Lung (tissue), 12 donors: ENCODE results near the gene WNT10A. TPM values are rescaled to one million over a fixed set of nuclear protein-coding genes. Genes with fewer than 3 reads are reported as not detected.

Source experiments
- ATAC-seq: fragments of 200-7000 bp; cut with Tn5 transposase; one replicate; pipeline ENCODE4 v1.9.1; 2020; ENCODE audit warnings: moderate number of reproducible peaks; ENCODE audit not compliant: insufficient read depth, low FRiP score
- DNase-seq, 3 donors: peaks; one replicate each; pipeline ENCODE4 v3.0.0-alpha.2; 2013 to 2017
- H3K27ac ChIP-seq, 2 donors: one replicate each; pipeline ENCODE4 v1.5.1; 2013; ENCODE audit warnings: mild to moderate bottlenecking in 2 of 2, moderate library complexity in 2 of 2, control low read depth in 1 of 2, inconsistent platforms in 1 of 2, low read depth in 1 of 2, low read length in 1 of 2
- H3K27me3 ChIP-seq, 3 donors: one replicate each; pipeline ENCODE4 v1.5.1; 2013; ENCODE audit warnings: low read length in 2 of 3; ENCODE audit not compliant: control insufficient read depth in 3 of 3, insufficient read depth in 3 of 3
- H3K36me3 ChIP-seq, 4 donors: one replicate each; pipeline ENCODE4 v1.5.1; 2013; ENCODE audit warnings: low read length in 4 of 4, mild to moderate bottlenecking in 1 of 4, moderate library complexity in 1 of 4; ENCODE audit not compliant: control insufficient read depth in 4 of 4, insufficient read depth in 4 of 4
- H3K4me1 ChIP-seq, 5 donors: one replicate each; pipeline ENCODE4 v1.5.1; 2013; ENCODE audit warnings: low read length in 5 of 5, mild to moderate bottlenecking in 2 of 5, moderate library complexity in 1 of 5; ENCODE audit not compliant: control insufficient read depth in 5 of 5, insufficient read depth in 5 of 5
- H3K4me3 ChIP-seq: one replicate; pipeline ENCODE4 v1.5.1; 2013; ENCODE audit warnings: mild to moderate bottlenecking, control low read depth, moderate library complexity
- H3K9ac ChIP-seq, 2 donors: one replicate each; pipeline ENCODE4 v1.5.1; 2013; ENCODE audit warnings: low read length in 2 of 2, control low read depth in 1 of 2; ENCODE audit not compliant: insufficient read depth in 1 of 2
- H3K9me3 ChIP-seq, 4 donors: one replicate each; pipeline ENCODE4 v1.5.1; 2013; ENCODE audit warnings: low read length in 3 of 4, mild to moderate bottlenecking in 1 of 4, moderate library complexity in 1 of 4; ENCODE audit not compliant: control insufficient read depth in 4 of 4, insufficient read depth in 3 of 4
- CTCF ChIP-seq: IDR thresholded peaks from 2 replicates; pipeline ENCODE4 v1.5.1; 2012; ENCODE audit warnings: mild to moderate bottlenecking; ENCODE audit errors: control extremely low read depth, extremely low read depth
- WGBS, 2 donors: extraction: QIAGEN DNeasy Blood & Tissue Kit; methylation state at CpG; one replicate each; pipeline ENCODE4 v1.1.7; 2013; 5-methylcytosine and 5-hydroxymethylcytosine counted together
- polyA plus RNA-seq, 2 donors: library from polyadenylated mRNA; stranded (reverse); fragments of 200-250 nt; gene quantifications; one replicate each; pipeline ENCODE4 v1.2.1, GENCODE V29; 2013
- total RNA-seq, 2 donors: library from RNA; depleted of rRNA in 1 of 2; stranded (reverse); fragments of >200 nt in 1 of 2; gene quantifications; one replicate each; pipeline ENCODE4 v1.2.1, GENCODE V29; 2014 to 2021
- donor health status: control.
- donor health status: control.
- donor health status: Bipolar disorder and iron deficiency.
- donor health status: healthy.
- donor health status: DM: yes; HTN: yes; CAD: no.

Gene WNT10A
- total and polyA plus RNA-seq, 4 donors = 0.17 to 0.77 (median 0.54) TPM

- Histone ChIP-seq H3K4me1 (peaks cover 0 to 9% (median 4%) of the 10 kb centered on the region in 5 donors), H3K27ac (no peak within 1 kb of the TSS), H3K27me3 (peaks cover 0 to 70% (median 63%) of the 10 kb centered on the region in 3 donors), H3K4me3 (no peak within 1 kb of the TSS), H3K9me3 (no peaks in the 10 kb centered on the region), H3K9ac (no peak within 1 kb of the TSS), H3K36me3 (no peaks in the 10 kb centered on the region)
- WGBS, 2 donors = 0 to 1% methylated on average over 26 to 64 of the region's 64 CpGs
- TF ChIP-seq CTCF = no peak
- DNase-seq (no peak), ATAC-seq (no peak)
Measured at GRCh38 chr2:218859556-218859987, 21.1 kb upstream of the WNT10A start, which contains the start of gene WNT6. Gene WNT6, plus strand, starts transcription at chr2:218859805. Its CDS starts 233 bp downstream, at chr2:218860038.

GRCh38 chr2:218859988-218860831 lies 20.4 kb upstream of the WNT10A start:
- ATAC-seq (no peak), DNase-seq (no peak)
- Histone ChIP-seq H3K9ac (no peak overlapping the region), H3K4me3 (no peak overlapping the region), H3K4me1 (peaks cover 0 to 9% (median 4%) of the 10 kb centered on the region in 5 donors), H3K27me3 (peaks cover 0 to 64% (median 56%) of the 10 kb centered on the region in 3 donors), H3K36me3 (no peaks in the 10 kb centered on the region), H3K27ac (no peak overlapping the region), H3K9me3 (no peaks in the 10 kb centered on the region)
- WGBS, 2 donors = 2 to 4% methylated on average over 42 to 47 of the region's 47 CpGs
- no peak for TF ChIP-seq CTCF

GRCh38 chr2:218860950-218861381 lies 19.7 kb upstream of the WNT10A start:
- Histone ChIP-seq H3K9ac (no peak overlapping the region), H3K4me3 (no peak overlapping the region), H3K27me3 (peaks cover 0 to 61% (median 51%) of the 10 kb centered on the region in 3 donors), H3K27ac (no peak overlapping the region), H3K4me1 (peaks cover 0 to 9% (median 4%) of the 10 kb centered on the region in 5 donors), H3K36me3 (no peaks in the 10 kb centered on the region), H3K9me3 (no peaks in the 10 kb centered on the region)
- ATAC-seq (no peak), DNase-seq (peak; percentile 88 to 94 (median 92))
- 4 to 5% methylated on average over 21 of the region's 21 CpGs for WGBS, 2 donors
- TF ChIP-seq CTCF = no peak
